HFFc6 (cell line): ENCODE data around the gene TBC1D2B. TPM values are rescaled to one million over a fixed set of nuclear protein-coding genes. Genes with fewer than 3 reads are reported as not detected.

ENCODE experiments used
- DNase-seq: peaks from one replicate; pipeline ENCODE4 v3.0.0-alpha.2; 2018
- H3K27ac Mint-ChIP-seq: 2 replicates; pipeline ENCODE4 v1.8.0; 2020; ENCODE audit warnings: mild to moderate bottlenecking, mixed read lengths
- H3K27me3 Mint-ChIP-seq: 2 replicates; pipeline ENCODE4 v1.8.0; 2021; ENCODE audit warnings: mild to moderate bottlenecking, moderate library complexity, mixed read lengths; ENCODE audit not compliant: insufficient read depth
- H3K36me3 Mint-ChIP-seq: 2 replicates; pipeline ENCODE4 v1.8.0; 2021; ENCODE audit warnings: low read depth, mixed read lengths
- H3K4me1 Mint-ChIP-seq: 2 replicates; pipeline ENCODE4 v1.8.0; 2020; ENCODE audit warnings: low read depth, mixed read lengths
- H3K4me3 Mint-ChIP-seq: 2 replicates; pipeline ENCODE4 v1.8.0; 2020; ENCODE audit warnings: mild to moderate bottlenecking, moderate library complexity, mixed read lengths
- H3K9me3 Mint-ChIP-seq: 2 replicates; pipeline ENCODE4 v1.8.0; 2020; ENCODE audit warnings: mild to moderate bottlenecking, mixed read lengths
- total RNA-seq, 6 experiments: library from RNA; stranded (reverse); fragmentation: NEBNext Ultra II Directional; extraction: Animal tissue kit (Norgen Biotek cat#: 25700); gene quantifications; 2 replicates in 1 of 6; 3 replicates in 5 of 6; pipeline ENCODE4 v1.2.3, GENCODE V29; 2021
- TF ChIP-seq, protein P1 (sequence below): fragments of 200-600 bp; sonication (generic); IDR thresholded peaks from 2 replicates; pipeline ENCODE4 v1.5.0; 2021; ENCODE audit warnings: antibody characterized with exemption, mild to moderate bottlenecking

The TBC1D2B gene
- total RNA-seq, 6 experiments from 2014 or later = 34.1 to 42.5 (median 38.0) TPM

- DNase-seq = peak; percentile 32
- peak overlapping the region; percentile 76; the same call in 1 of the 2 replicates for H3K4me3 Mint-ChIP-seq
Observed at GRCh38 chr15:78050826-78051225, 26.7 kb downstream of the TBC1D2B start.

GRCh38 chr15:78050441-78050809 is 27.1 kb downstream of the TBC1D2B start:
- peak overlapping the region; percentile 76 for H3K4me3 Mint-ChIP-seq
- H3K4me1 Mint-ChIP-seq = peaks cover 80% of the 10 kb centered on the region
- DNase-seq = no peak
- H3K9me3 Mint-ChIP-seq = no peaks in the 10 kb centered on the region
- H3K36me3 Mint-ChIP-seq = peaks cover 16% of the 10 kb centered on the region
- peak overlapping the region; percentile 87 for H3K27ac Mint-ChIP-seq
- TF ChIP-seq, protein P1, sequence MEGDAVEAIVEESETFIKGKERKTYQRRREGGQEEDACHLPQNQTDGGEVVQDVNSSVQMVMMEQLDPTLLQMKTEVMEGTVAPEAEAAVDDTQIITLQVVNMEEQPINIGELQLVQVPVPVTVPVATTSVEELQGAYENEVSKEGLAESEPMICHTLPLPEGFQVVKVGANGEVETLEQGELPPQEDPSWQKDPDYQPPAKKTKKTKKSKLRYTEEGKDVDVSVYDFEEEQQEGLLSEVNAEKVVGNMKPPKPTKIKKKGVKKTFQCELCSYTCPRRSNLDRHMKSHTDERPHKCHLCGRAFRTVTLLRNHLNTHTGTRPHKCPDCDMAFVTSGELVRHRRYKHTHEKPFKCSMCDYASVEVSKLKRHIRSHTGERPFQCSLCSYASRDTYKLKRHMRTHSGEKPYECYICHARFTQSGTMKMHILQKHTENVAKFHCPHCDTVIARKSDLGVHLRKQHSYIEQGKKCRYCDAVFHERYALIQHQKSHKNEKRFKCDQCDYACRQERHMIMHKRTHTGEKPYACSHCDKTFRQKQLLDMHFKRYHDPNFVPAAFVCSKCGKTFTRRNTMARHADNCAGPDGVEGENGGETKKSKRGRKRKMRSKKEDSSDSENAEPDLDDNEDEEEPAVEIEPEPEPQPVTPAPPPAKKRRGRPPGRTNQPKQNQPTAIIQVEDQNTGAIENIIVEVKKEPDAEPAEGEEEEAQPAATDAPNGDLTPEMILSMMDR = no peak
- no peaks in the 10 kb centered on the region; the same call in 1 of the 2 replicates for H3K27me3 Mint-ChIP-seq

More at GRCh38 chr15:78050826-78051225, 26.7 kb downstream of the TBC1D2B start:
- H3K27me3 Mint-ChIP-seq = no peaks in the 10 kb centered on the region; the same call in 1 of the 2 replicates
- no peaks in the 10 kb centered on the region for H3K9me3 Mint-ChIP-seq
- H3K36me3 Mint-ChIP-seq = peaks cover 16% of the 10 kb centered on the region
- TF ChIP-seq, protein P1 = no peak
- peak overlapping the region; percentile 87 for H3K27ac Mint-ChIP-seq
- peaks cover 83% of the 10 kb centered on the region for H3K4me1 Mint-ChIP-seq

GRCh38 chr15:78049691-78050440 is 27.6 kb downstream of the TBC1D2B start:
- H3K27me3 Mint-ChIP-seq = no peaks in the 10 kb centered on the region; the same call in 1 of the 2 replicates
- H3K4me1 Mint-ChIP-seq = peaks cover 80% of the 10 kb centered on the region
- DNase-seq = peak; percentile 95
- peak overlapping the region; percentile 76 for H3K4me3 Mint-ChIP-seq
- H3K27ac Mint-ChIP-seq = peak overlapping the region; percentile 87
- TF ChIP-seq, protein P1 = no peak
- no peaks in the 10 kb centered on the region for H3K9me3 Mint-ChIP-seq
- peaks cover 16% of the 10 kb centered on the region for H3K36me3 Mint-ChIP-seq

GRCh38 chr15:78048628-78048920 is 28.9 kb downstream of the TBC1D2B start:
- peak overlapping the region; percentile 87 for H3K27ac Mint-ChIP-seq
- H3K4me1 Mint-ChIP-seq = peaks cover 85% of the 10 kb centered on the region
- DNase-seq = no peak
- peak overlapping the region; percentile 53 for H3K4me3 Mint-ChIP-seq
- H3K9me3 Mint-ChIP-seq = no peaks in the 10 kb centered on the region
- peaks cover 20% of the 10 kb centered on the region for H3K36me3 Mint-ChIP-seq
- TF ChIP-seq, protein P1 = no peak
- no peaks in the 10 kb centered on the region; the same call in 1 of the 2 replicates for H3K27me3 Mint-ChIP-seq

- Mint-ChIP-seq H3K4me1 (peaks cover 85% of the 10 kb centered on the region), H3K27ac (peak overlapping the region; percentile 87), H3K36me3 (peaks cover 17% of the 10 kb centered on the region), H3K27me3 (no peaks in the 10 kb centered on the region; the same call in 1 of the 2 replicates), H3K4me3 (peak overlapping the region; percentile 53), H3K9me3 (no peaks in the 10 kb centered on the region)
- TF ChIP-seq, protein P1 = no peak; the same call in 1 of the 2 replicates
- peak; percentile 64 for DNase-seq
Observed at GRCh38 chr15:78047761-78048627, 29.5 kb downstream of the TBC1D2B start.
